Measurements from ENCODE around the gene CLEC7A. TPM values are rescaled to one million over a fixed set of nuclear protein-coding genes. Genes with fewer than 3 reads are reported as not detected.

The CLEC7A gene
- not detected for polyA plus RNA-seq (2013, experiment 1 of 2; ENCODE audit: insufficient read length)
- not detected for polyA plus RNA-seq (2013, experiment 2 of 2; ENCODE audit: insufficient read length)

DNA sequence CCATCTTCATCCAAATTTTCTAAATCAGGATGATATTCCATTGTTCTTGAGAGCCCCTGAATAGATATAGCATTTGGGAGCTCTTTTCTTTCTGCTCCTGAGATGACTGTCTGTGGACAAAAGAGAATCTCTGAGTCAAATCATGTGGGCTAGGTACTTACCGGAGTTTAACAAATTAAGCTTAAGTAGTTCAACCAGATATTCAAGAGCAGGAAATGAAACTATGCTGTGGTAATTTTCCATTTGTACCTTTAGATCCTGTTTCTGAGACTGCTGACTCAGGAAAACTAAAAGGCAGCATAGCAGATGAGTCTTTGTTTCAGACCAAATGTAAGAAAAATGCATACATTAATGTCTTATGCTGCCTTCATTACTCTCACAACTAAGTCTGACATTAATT is at the start of gene CLEC7A:
Gene CLEC7A, minus strand, starts transcription at position 158 of the 400 bp plus-strand sequence. Its CDS starts 117 bp downstream, at position 41.
- DNase-seq: no peak

DNA sequence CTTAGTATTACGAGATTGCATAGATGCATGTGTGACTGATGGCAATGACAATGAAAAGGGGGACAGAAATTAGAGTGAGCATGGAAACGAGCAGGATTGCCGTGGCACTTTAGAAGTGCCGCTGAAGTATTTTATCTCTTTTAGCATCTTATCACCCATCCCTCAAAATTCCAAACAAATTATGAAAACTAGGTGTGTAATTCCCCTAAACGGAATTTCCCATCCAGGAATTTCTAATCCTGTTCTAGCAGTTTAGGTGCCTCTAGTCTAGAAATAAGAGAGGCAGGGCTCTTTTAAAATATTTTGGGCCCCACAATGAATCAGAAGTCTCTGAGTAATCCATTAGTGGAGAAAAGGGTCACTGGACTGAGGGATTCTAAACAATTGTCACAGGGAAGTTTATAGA is 49.8 kb upstream of the CLEC7A start:
- DNase-seq: no peak

DNA sequence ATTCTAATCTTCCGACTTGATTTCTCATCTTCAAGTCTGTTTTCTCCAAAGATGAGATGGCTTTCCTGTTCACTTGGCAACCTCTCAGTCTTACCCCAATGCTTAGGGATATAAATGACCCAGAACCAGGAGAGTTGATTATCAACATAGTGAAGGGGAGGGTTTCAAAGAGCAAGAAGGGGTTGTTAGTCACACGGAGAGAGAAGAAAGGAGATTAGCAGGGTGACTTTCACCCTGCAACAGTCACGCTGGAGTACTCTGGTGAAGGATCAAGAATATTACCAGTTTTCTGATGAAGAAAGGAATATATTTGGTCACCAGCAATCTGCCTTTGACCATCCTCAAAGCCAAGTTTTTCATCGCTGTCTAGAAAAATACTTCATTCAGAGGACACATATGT is 48.8 kb upstream of the CLEC7A start, which contains the start of gene TMEM52B:
Gene TMEM52B, plus strand, starts transcription at position 212 of the 400 bp plus-strand sequence. CDS start 543 bp downstream, outside the sequence.
- DNase-seq: no peak

DNA sequence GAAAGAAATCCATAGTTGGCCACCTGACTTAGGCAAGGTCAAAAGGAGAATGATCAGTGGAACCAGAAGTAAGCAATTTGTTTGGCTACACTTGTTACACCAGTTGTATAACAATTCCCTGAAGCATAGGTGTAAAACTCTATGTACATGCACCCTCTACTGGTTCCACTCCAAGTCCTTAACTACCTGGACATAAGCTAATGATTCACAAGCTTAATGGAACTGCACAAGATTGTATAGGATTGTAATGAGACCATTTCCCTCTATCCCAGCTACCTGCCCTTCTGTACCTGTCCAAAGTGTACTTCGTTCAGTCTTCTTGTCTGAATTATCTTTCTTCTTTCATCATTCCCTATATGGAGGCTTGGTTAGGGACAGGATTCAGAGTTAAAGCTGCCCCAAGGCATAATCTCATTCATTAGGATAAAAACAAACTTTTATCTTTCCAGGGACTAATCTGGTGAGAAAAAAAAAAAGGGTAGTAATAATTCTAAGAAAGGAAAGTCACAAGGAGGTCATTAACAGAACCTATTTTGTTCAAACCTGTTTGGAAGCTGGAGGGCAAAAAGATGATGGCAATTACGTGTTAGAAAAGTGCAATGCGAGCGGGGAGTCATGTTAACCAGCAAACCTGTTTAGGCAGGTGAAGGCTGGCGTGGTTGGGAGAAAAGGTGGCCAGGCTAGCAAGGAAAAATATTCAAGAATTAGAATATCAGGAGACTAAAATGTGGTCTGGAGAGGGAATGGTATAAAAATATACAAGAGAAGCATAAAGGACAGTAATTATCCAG is 46.0 kb upstream of the CLEC7A start:
- no peak for DNase-seq

DNA sequence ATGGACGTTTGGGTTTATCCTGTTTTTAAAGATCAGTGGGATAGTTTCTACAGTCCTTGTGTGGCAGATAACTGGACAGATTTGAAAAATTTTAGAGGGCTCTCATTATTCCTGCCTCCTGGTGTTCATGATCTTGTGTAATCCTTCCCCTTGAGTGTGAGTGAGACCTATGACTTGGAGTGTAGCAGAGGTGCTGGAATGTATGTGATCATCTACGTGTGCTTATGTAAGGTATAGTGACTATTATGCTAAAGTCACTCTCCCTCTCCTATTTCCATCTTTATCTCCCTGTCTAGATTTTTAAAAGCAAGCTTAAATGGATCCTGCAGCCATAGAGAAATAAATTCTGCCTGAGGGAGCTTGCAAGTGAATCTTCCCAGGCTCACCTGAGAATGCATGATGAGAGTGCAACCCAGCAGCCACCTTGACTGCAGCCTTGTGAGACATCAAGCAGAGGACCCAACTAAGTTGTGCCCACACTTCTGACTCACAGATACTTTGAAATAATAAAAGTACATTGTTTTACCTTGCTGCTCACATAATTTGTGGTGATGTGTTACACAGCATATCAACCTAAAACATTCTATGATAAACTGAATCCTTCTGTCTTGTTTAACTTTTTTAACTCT is 45.1 kb upstream of the CLEC7A start:
- no peak for DNase-seq

DNA sequence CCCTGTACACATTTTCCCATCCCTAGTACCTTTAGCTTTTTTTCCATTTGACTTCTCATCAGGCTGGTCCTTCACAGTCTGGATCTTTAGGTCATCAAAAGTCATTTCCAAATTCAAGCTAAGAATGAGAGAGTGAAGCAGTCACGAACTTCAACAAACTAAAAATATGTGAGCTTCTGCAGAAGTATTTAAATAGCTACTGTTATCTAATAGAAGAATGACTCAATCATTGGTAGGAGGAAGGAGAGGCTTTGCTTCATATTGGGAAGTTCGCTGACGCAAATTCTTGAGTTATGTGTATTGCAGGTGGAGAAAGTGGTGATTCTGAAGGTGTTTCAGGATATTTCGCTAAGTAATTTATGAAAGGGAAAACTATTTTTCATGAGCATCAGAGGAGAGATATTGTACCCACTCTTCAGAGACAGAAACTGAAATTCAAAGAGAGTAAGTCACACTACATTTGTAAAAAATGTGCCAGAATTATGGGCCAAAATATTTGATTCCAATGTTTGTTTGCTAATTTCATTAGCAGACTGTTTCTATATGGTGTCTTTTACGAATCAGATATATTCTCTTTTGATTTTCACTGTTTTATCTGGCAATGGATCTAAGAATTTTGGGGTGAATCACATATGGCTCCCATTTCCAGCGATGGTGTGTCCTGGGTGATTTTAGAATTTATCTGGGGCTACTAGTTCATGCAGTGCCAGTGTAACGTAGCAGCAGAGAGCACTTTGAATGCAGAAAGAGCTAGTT is 42.2 kb upstream of the CLEC7A start, which contains the start of gene OLR1:
Gene OLR1, minus strand, starts transcription at position 160 of the 756 bp plus-strand sequence. Its CDS starts 55 bp downstream, at position 105.
- DNase-seq: no peak

DNA sequence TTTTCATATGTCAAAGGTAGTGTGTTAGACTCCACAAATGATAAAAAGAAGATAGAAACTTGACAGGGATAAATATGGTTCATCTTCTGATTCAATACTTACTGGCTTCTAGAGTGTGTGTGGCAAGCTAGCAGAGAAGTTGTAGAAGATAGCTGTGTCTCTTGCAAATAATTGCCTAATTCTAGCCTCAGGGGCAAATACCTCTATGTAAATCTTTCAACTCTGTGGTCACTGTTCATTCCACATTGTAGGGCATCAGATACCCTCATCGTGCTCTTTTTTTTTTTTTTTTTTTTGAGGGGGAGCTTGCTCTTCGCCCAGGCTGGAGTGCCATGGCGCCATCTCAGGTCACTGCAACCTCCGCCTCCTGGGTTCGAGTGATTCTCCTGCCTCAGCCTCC is 40.2 kb upstream of the CLEC7A start:
- DNase-seq: no peak

DNA sequence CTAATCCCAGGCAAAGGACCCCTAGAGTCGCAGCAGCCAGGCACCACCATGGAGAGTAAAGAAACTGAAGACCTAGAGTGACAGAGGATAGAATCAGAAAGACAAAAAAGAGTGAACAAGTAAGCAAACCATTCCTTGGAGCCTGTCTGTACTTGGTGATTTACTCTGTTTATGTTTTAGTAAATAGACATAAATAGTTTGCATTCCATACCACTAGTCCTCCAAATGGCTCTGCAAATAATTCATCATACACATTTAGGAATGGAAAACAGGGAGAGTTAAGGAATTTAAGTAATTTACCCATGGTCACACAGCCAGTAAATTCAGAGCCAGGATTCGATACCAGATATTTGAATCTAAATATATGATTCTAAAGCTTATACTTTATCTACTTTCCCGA is 39.1 kb upstream of the CLEC7A start:
- DNase-seq: peak; percentile 50

DNA sequence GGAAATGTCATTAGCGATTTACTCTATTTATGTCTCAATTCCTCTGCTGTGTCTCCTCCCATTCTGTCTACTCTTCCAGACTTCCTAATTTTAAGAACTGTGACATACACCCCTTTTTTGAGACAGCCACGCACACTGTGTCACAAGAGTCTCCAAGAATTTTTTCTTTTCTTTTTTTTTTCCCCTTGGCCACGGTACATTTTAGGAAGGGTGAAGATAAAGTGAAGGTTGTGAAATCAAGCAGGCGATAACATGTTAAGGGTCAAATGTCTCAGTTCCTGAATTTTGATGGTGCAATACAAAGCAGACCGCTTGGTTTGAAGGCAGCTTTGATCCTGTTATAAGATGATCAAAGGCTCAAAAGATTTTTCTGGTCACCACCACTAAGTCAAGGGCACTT is 37.6 kb upstream of the CLEC7A start:
- no peak for DNase-seq

DNA sequence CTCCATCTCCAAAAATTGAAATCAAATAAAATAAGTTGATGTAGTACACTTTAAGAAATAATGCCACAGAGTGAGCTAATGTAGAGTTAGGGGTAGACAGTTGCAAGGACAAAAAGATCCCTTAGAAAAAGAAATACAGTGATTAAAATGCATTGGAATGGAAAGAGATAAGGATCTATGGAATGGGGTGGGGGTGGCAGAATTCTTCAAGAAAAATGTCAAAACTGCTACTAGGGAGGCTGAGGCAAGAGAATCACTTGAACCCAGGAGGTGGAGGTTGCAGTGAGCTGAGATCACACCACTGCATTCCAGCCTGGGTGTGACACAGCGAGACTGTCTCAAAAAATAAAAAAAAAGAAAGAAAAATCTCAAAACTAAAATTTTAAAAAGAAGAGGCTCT is 35.4 kb upstream of the CLEC7A start:
- DNase-seq: peak; percentile 52

DNA sequence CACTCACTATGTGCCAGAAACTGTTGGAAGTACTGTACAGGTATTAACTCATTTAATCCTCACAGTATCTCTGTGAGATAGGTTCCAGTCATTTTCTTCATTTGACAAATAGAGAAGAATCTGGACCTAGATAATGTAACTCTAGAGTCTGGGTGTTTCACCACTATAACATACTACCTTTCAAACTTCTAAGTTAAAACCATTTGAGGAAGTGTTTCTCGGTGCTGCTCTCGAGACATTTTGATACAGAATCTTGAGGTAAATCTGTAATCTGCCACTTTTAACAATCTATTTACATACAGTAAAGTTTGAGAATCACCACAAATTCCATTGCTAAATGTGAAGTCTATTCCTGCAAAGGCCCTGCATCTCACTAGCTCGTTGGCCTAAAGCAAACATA is 33.1 kb upstream of the CLEC7A start:
- no peak for DNase-seq

DNA sequence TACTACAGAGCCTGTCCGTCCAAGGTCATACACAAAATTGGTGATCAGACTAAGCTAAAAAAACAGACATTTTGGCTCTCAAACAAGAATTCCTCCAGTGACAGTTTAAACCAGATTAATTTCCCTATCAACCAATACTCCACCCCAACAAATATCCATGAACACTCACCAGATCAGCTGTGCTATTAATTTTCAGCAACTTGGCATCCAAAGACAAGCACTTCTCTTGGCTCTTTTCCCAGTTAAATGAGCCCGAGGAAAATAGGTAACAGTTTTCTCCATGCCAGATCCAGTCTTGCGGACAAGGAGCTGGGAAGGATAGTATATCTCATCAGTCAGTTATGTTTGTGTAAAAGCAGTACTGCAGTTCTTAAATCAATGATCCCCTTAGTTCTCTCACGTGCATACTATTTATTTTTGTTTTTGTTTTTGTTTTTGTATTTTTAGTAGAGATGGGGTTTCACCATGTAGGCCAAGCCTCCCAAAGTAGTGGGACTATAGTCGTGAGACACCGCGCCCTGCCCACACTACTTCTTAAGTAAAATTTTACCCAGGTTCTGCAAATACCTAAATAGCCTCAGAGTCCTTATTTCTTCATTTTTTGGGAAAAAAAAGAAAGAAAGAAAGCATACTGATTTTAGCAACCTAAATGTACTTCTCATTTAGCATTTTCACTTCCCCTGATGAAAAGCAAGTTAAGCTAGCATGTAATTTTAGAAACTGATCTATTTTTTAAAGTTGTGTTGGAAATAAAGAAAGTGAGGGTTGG is 30.8 kb upstream of the CLEC7A start:
- DNase-seq: no peak

DNA sequence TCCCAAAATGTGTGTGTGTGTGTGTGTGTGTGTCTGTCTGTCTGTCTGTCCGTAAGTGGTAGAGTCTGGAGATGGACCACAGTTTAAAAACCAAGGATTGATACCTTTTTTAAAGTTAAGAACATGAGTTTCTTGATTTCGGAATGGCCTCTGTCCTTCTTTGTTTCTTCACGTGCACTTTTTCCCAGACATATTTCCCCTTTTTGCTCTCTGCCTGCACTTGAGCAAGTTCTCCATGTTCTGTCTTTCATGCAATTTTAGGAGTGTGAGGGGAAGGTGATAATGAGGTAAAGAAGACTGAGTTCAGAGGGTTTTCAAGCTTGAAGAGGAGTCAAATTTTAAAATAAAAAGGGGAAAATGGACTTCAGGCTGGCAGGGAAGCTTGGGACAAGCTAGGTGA is 29.3 kb upstream of the CLEC7A start:
- DNase-seq: no peak

DNA sequence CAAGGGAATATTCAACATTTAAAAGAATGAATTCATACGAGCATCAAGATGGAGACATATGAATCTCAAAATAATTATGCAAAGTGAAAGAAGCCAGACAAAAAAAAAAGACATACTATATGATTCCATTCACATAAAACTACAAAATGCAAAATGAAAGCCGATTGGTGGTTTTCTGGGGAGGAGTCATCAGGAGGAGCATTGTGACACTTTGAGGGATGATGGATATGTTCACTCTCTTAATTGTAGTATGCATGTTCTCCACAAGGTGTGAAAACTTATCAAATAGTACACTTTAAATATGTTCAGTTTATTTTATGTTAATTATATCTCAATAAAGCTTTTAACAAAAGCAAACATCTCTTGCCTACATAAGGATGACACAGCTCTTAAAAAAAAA is 28.4 kb upstream of the CLEC7A start:
- no peak for DNase-seq

DNA sequence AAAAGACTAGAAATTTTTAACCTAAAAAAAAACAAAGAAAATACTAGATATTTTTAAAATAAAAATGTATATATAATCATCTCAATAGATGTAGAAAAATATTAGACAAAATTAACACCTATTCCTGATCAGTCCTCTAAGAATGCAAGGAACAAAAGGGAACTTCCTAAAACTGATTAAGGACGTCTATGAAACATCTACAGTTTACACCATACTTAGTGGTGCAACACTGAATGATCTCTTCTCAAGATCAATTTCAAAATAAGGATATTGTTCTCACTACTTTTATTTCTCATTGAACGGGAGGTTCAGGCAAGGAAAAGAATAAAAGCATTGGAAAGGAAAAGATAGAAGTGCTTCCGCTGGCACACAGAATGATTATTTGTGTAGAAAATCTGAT is 26.0 kb upstream of the CLEC7A start:
- DNase-seq: no peak

DNA sequence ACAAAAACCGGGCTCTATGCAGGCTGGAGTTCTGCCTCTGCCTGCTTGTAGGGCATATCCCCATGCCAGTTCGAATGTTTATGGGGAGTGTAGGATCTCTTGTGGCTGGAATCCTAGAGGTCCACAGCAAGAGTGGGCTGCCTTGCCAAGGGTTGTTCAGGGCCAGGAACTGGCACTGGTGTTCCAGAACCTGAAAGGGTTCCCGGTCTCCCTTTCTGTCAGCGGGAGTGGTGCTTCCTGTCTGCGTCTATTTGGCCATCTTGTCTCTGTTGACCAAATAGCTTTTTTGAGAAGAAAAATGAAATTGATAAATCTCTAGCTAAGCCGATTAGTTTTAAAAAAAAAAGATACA is 24.1 kb upstream of the CLEC7A start:
- no peak for DNase-seq

DNA sequence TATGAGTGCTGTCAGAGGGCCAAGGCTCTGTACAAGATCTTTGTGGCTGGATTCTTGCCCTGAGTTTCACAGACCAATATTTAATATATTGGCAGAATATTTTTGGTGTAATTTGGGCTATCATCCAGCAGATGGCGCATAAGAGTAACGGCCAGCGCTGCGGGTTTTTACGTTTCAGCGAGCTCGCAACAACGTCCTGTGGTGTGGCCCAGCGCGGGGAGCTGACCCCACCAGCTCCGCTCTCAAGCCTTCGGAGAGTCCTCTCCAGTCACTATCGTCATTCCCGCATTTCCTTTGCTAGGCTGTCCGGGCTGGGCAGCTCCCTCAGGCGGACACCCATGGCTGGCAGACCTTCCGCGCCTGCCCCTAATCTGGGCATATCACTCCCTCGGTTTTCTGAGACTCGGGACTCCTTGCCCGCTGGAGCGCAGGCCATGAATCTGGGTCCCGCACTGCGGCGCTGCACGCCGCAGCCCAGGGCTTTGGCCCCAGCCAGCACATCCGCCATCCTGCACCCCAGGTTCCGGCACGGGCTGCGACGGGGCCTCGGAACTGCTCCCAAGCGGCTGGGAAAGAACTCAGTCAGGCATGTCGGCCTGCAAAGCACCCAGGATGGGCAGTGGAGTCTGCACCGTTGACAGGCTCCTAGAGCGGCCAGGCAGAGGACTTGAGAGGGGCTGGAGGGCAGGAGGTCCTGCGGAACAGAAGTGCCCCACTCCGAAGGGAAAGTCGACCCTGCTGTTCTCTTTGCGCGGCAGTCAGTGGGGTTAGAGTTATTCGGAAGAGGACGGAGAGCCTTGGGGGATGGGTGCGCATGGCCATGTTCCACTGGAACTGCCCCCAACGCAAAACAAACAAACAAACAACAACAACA is 23.5 kb upstream of the CLEC7A start:
- peak; percentile 66 for DNase-seq

DNA sequence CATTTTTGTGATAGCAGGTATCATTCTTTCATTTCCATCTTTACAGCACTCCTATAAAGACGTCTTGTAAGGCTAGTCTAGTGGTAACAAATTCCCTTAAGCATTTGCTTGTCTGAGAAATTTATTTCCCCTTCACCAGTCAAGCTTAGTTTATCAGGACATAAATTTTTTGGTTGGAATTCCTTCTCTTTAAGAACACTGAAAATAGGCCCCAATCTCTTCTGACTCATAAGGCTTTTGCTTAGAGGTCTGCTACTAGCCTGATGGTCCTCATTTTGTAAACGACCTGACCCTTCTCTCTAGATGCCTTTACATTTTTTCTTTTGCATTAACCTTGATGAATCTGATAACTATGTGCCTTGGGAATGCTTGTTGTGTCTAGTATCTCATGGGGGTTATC is 21.6 kb upstream of the CLEC7A start:
- no peak for DNase-seq

DNA sequence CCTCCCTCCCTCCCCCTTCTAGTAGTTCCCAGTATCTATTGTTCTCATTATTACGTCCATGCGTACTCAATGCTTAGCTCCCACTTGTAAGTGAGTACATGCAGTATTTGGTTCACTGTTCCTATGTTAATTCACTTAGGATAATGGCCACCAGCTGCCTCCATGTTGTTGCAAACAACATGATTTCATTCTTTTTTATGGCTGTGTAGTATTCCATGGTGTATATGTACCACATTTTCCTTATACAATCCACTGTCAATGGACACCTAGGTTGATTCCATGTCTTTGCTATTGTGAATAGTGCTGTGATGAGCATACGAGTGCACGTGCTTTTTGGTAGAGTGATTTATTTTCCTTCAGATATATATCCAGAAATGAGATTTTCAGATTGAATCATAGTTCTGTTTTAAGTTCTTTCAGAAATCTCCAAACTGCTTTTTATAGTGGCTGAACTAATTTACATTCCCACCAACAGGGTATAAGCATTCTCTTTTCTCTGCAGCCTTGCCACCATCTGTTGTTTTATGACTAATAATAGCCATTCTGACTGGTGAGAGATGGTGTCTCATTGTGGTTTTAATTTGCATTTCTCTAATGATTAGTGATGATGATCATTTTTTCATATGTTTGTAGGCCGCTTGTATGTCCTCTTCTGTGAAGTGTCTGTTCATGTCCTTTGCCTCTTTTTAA is 17.9 kb upstream of the CLEC7A start:
- no peak for DNase-seq

DNA sequence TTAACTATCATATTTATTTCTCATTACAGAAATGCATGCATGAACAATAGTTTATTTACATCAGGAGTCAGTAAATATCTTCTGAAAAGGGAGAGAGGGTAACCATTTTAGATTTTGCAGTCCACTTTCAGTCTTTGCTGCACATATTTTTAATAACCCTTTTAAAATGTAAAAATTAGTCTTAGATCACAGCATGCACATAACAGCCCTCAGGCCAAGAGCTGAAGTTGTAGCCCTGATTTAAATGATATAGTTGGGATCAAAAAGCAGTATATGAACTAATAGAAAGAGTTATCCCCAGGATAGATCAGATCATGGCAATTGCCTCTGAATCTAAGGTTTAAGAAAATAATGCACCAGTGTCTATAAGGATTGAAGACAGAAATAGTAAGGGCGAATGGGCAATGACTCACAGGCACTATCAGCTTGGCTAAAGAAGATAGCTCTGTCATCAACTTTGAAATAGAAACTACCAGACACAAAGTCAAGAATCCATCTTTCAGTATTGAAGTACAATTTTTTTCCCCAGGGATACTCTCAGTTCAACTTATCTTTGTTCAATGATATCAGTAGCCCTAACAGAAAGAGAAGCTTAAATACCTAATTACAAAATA is 13.1 kb upstream of the CLEC7A start:
- DNase-seq: peak; percentile 20

Data from fibroblast of skin of back (primary cell).